H1 (cell line): ENCODE results near the gene HOXB3. TPM values are rescaled to one million over a fixed set of nuclear protein-coding genes. Genes with fewer than 3 reads are reported as not detected.

Experiments
- CTCF ChIA-PET: fragments of 300-600 bp; sonication (Branson Sonifier 250); formaldehyde crosslinking; loops from one replicate; lab custom pipeline; 2021; ENCODE audit not compliant: partially characterized antibody; lab: Charles Lee
- POLR2A ChIA-PET: fragments of 300-600 bp; sonication (Branson Sonifier 250); formaldehyde crosslinking; loops from one replicate; lab custom pipeline; 2021; ENCODE audit warnings: inconsistent platforms; ENCODE audit not compliant: partially characterized antibody; lab: Charles Lee
- DNase-seq, 2 experiments: peaks; one replicate each; pipeline versions ENCODE4 v3.0.0 to v3.0.0-alpha.2; 2010 to 2022; ENCODE audit warnings: low spot score in 2 of 2, low read depth in 1 of 2, mixed read lengths in 1 of 2
- FAIRE-seq: peaks from 2 replicates; lab custom pipeline; 2011; peaks lifted over from hg19 to GRCh38; lab: Jason Lieb, UNC
- H2AFZ ChIP-seq: 2 replicates; pipeline ENCODE4 v1.8.1; 2012; ENCODE audit warnings: low read length, inconsistent platforms
- H2AK5ac ChIP-seq: 2 replicates; pipeline ENCODE4 v1.6.1; 2013; ENCODE audit warnings: low read depth, low read length
- H2BK120ac ChIP-seq: replicated peaks from 2 replicates; pipeline ENCODE3; 2013; ENCODE audit warnings: low read depth, low read length, inconsistent platforms
- H2BK12ac ChIP-seq: 2 replicates; pipeline ENCODE4 v1.6.1; 2013; ENCODE audit warnings: low read depth, low read length
- H2BK15ac ChIP-seq: 2 replicates; pipeline ENCODE4 v1.6.1; 2013; ENCODE audit warnings: low read length
- H2BK20ac ChIP-seq: 2 replicates; pipeline ENCODE4 v1.6.1; 2013; ENCODE audit warnings: low read length
- H2BK5ac ChIP-seq: 2 replicates; pipeline ENCODE4 v1.6.1; 2013; ENCODE audit warnings: low read depth, low read length
- H3K14ac ChIP-seq: 2 replicates; pipeline ENCODE4 v1.6.1; 2013; ENCODE audit warnings: inconsistent platforms; ENCODE audit not compliant: insufficient read length
- H3K18ac ChIP-seq: 2 replicates; pipeline ENCODE4 v1.6.1; 2013; ENCODE audit warnings: low read length; ENCODE audit errors: extremely low read depth
- H3K23ac ChIP-seq: 2 replicates; pipeline ENCODE4 v1.6.1; 2013; ENCODE audit warnings: inconsistent platforms; ENCODE audit not compliant: insufficient read length
- H3K23me2 ChIP-seq: 2 replicates; pipeline ENCODE4 v1.6.1; 2013; ENCODE audit warnings: low read depth, low read length
- H3K27ac ChIP-seq: 2 replicates; pipeline ENCODE4 v1.6.1; 2011; ENCODE audit warnings: low read depth, low read length, inconsistent platforms
- H3K27me3 ChIP-seq, 4 experiments: replicated peaks in 1 of 4; 1 replicate in 1 of 4; 2 replicates in 3 of 4; pipeline versions ENCODE4 v1.6.1 to v1.8.1; 2011 to 2013; ENCODE audit warnings: low read length in 3 of 4, mild to moderate bottlenecking in 3 of 4, inconsistent platforms in 2 of 4, mixed read lengths in 2 of 4, moderate library complexity in 1 of 4; ENCODE audit not compliant: control insufficient read depth in 3 of 4, insufficient read depth in 3 of 4; ENCODE audit errors: extremely low read depth in 1 of 4
- H3K36me3 ChIP-seq, 4 experiments: 2 replicates each; pipeline versions ENCODE4 v1.6.1 to v1.8.1; 2011 to 2013; ENCODE audit warnings: mild to moderate bottlenecking in 4 of 4, low read length in 3 of 4, moderate library complexity in 2 of 4, control low read depth in 1 of 4, inconsistent platforms in 1 of 4; ENCODE audit not compliant: insufficient read depth in 4 of 4, control insufficient read depth in 2 of 4
- H3K4ac ChIP-seq: replicated peaks from 2 replicates; pipeline ENCODE3; 2013; ENCODE audit warnings: low read length, low read depth, mixed read lengths, inconsistent platforms; ENCODE audit not compliant: insufficient read length
- H3K4me1 ChIP-seq, 4 experiments: replicated peaks in 1 of 4; 1 replicate in 1 of 4; 2 replicates in 3 of 4; pipeline versions ENCODE4 v1.6.1 to v1.8.1; 2011 to 2013; ENCODE audit warnings: low read length in 3 of 4, inconsistent platforms in 2 of 4, mixed read lengths in 1 of 4; ENCODE audit not compliant: insufficient read depth in 4 of 4, control insufficient read depth in 3 of 4
- H3K4me2 ChIP-seq, 2 experiments: 2 replicates each; pipeline versions ENCODE4 v1.6.1 to v1.8.1; 2011 to 2013; ENCODE audit warnings: low read depth in 2 of 2, low read length in 2 of 2, control low read depth in 1 of 2, inconsistent platforms in 1 of 2, mild to moderate bottlenecking in 1 of 2; ENCODE audit not compliant: insufficient read depth in 1 of 2
- H3K4me3 ChIP-seq, 4 experiments: fragments of 200-600, 300-600 bp in 1 of 4; sonication (generic), shearing (Covaris generic), sonication (Bioruptor Twin) in 1 of 4; 2 replicates each; pipeline versions ENCODE4 v1.5.1 to v1.8.1; 2011 to 2016; ENCODE audit warnings: low read length in 4 of 4, low read depth in 3 of 4, control low read depth in 2 of 4, inconsistent platforms in 2 of 4, mild to moderate bottlenecking in 2 of 4, mixed read lengths in 1 of 4, moderate library complexity in 1 of 4; ENCODE audit not compliant: insufficient read depth in 2 of 4; ENCODE audit errors: extremely low read depth in 1 of 4
- H3K56ac ChIP-seq: replicated peaks from 2 replicates; pipeline ENCODE3; 2013; ENCODE audit warnings: low read depth, mild to moderate bottlenecking, mixed read lengths, low read length, inconsistent platforms; ENCODE audit not compliant: insufficient read length
- H3K79me1 ChIP-seq: 2 replicates; pipeline ENCODE4 v1.6.1; 2013; ENCODE audit warnings: low read depth, low read length, control low read depth
- H3K79me2 ChIP-seq, 2 experiments: 2 replicates each; pipeline versions ENCODE4 v1.6.1 to v1.8.1; 2012 to 2013; ENCODE audit warnings: low read length in 2 of 2, mild to moderate bottlenecking in 2 of 2, inconsistent platforms in 1 of 2; ENCODE audit not compliant: insufficient read depth in 2 of 2, control insufficient read depth in 1 of 2
- H3K9ac ChIP-seq, 4 experiments: replicated peaks in 1 of 4; 1 replicate in 1 of 4; 2 replicates in 3 of 4; pipeline versions ENCODE4 v1.6.1 to v1.8.1; 2011 to 2013; ENCODE audit warnings: low read depth in 3 of 4, low read length in 3 of 4, control low read depth in 2 of 4, mild to moderate bottlenecking in 2 of 4, moderate library complexity in 2 of 4, inconsistent platforms in 1 of 4; ENCODE audit errors: extremely low read depth in 1 of 4
- H3K9me3 ChIP-seq, 2 experiments: 2 replicates each; pipeline versions ENCODE4 v1.6.1 to v1.8.1; 2012 to 2013; ENCODE audit warnings: mild to moderate bottlenecking in 2 of 2, moderate library complexity in 2 of 2, control low read depth in 1 of 2, inconsistent platforms in 1 of 2, low read depth in 1 of 2, low read length in 1 of 2, mixed read lengths in 1 of 2; ENCODE audit not compliant: insufficient read depth in 2 of 2
- H4K20me1 ChIP-seq, 2 experiments: replicated peaks in 1 of 2; 2 replicates each; pipeline versions ENCODE3 to v1.8.1; 2011 to 2013; ENCODE audit warnings: inconsistent platforms in 2 of 2, low read length in 2 of 2, mild to moderate bottlenecking in 1 of 2; ENCODE audit not compliant: insufficient read depth in 2 of 2, control insufficient read depth in 1 of 2
- H4K5ac ChIP-seq: 2 replicates; pipeline ENCODE4 v1.6.1; 2013; ENCODE audit warnings: low read length, low read depth, mixed read lengths, inconsistent platforms; ENCODE audit not compliant: insufficient read length
- H4K8ac ChIP-seq: 2 replicates; pipeline ENCODE4 v1.8.0; 2013; ENCODE audit warnings: mild to moderate bottlenecking, moderate library complexity, low read length, inconsistent platforms; ENCODE audit not compliant: insufficient read depth; ENCODE audit errors: extremely low read depth
- H4K91ac ChIP-seq: replicated peaks from 2 replicates; pipeline ENCODE3; 2013; ENCODE audit warnings: low read length, mixed read lengths, inconsistent platforms; ENCODE audit not compliant: insufficient read length
- BRCA1 ChIP-seq: IDR thresholded peaks from 2 replicates; pipeline ENCODE4 v1.6.1; 2012; ENCODE audit warnings: low read depth, low read length, improper control_type of control experiment
- CHD2 ChIP-seq: IDR thresholded peaks from 2 replicates; pipeline ENCODE4 v1.6.1; 2012; ENCODE audit warnings: low read length, improper control_type of control experiment
- KDM4A ChIP-seq: IDR thresholded peaks from one replicate; pipeline ENCODE4 v1.7.1; 2012; ENCODE audit warnings: low read depth, mild to moderate bottlenecking, moderate library complexity, low read length, inconsistent platforms; ENCODE audit not compliant: severe bottlenecking
- RNF2 ChIP-seq: fragments of 200-900, 300-1000 bp; sonication (generic); IDR thresholded peaks from 2 replicates; pipeline ENCODE4 v1.7.1; 2016; ENCODE audit warnings: borderline replicate concordance, low read depth, mild to moderate bottlenecking, antibody characterized with exemption, low read length; ENCODE audit not compliant: poor library complexity, severe bottlenecking; ENCODE audit errors: missing control alignments
- SIN3A ChIP-seq, 2 experiments: IDR thresholded peaks in 1 of 2; conservative IDR thresholded peaks in 1 of 2; 2 replicates each; pipeline ENCODE4 v1.6.1; 2011 to 2012; ENCODE audit warnings: low read length in 2 of 2, improper control_type of control experiment in 1 of 2, low read depth in 1 of 2, mild to moderate bottlenecking in 1 of 2
- SUZ12 ChIP-seq: fragments of 200-600 bp; sonication (generic); IDR thresholded peaks from 2 replicates; pipeline ENCODE4 v1.6.1; 2012; ENCODE audit warnings: mild to moderate bottlenecking, inconsistent platforms, low read length, moderate library complexity, mixed read lengths
- WGBS, 2 experiments: shearing (Covaris generic) in 1 of 2; methylation state at CpG; one replicate each; pipeline versions ENCODE4 v1.1.6 to v1.1.7; 2013 to 2015; ENCODE audit warnings: low lambda C conversion rate in 2 of 2, mixed read lengths in 2 of 2, inconsistent platforms in 1 of 2, low coverage in 1 of 2, missing lambda C conversion rate in 1 of 2; ENCODE audit not compliant: insufficient replicate concordance in 2 of 2, insufficient coverage in 1 of 2, insufficient read length in 1 of 2; ENCODE audit errors: extremely low coverage in 1 of 2, missing lambda C conversion rate in 1 of 2; 5-methylcytosine and 5-hydroxymethylcytosine counted together
- polyA plus RNA-seq, 7 experiments: library from polyadenylated mRNA; depleted of rRNA in 3 of 7; stranded (reverse) in 5 of 7; unstranded in 2 of 7; fragments of >200 nt in 5 of 7; fragments of 200-250 nt in 2 of 7; gene quantifications; 1 replicate in 5 of 7; 2 replicates in 1 of 7; 4 replicates in 1 of 7; pipeline versions ENCODE4 v1.2.1 to v1.2.3, GENCODE V29; 2011 to 2013; ENCODE audit warnings: missing spikeins in 2 of 7, mixed read lengths in 2 of 7
- total RNA-seq: library from RNA; stranded (reverse); fragmentation: NEBNext Ultra II Directional; extraction: Animal tissue kit (Norgen Biotek cat#: 25700); gene quantifications from 2 replicates; pipeline ENCODE4 v1.2.1, GENCODE V29; 2021
- TF ChIP-seq, protein P1 (sequence below), 3 experiments: IDR thresholded peaks; 1 replicate in 2 of 3; 2 replicates in 1 of 3; pipeline versions ENCODE4 v1.5.1 to v1.6.1; 2011; ENCODE audit warnings: low read length in 3 of 3, mild to moderate bottlenecking in 3 of 3, inconsistent platforms in 2 of 3, low read depth in 1 of 3, moderate library complexity in 1 of 3; ENCODE audit not compliant: insufficient read depth in 1 of 3; ENCODE audit errors: control extremely low read depth in 1 of 3
- TF ChIP-seq, protein P2 (sequence below): IDR thresholded peaks from 2 replicates; pipeline ENCODE4 v1.6.1; 2012; ENCODE audit warnings: inconsistent platforms

HOXB3 gene
- total and polyA plus RNA-seq, 2 of the 8 experiments (the other 6 are each of a cell fraction or from before 2014, with no cell fraction given) = not detected

DNA sequence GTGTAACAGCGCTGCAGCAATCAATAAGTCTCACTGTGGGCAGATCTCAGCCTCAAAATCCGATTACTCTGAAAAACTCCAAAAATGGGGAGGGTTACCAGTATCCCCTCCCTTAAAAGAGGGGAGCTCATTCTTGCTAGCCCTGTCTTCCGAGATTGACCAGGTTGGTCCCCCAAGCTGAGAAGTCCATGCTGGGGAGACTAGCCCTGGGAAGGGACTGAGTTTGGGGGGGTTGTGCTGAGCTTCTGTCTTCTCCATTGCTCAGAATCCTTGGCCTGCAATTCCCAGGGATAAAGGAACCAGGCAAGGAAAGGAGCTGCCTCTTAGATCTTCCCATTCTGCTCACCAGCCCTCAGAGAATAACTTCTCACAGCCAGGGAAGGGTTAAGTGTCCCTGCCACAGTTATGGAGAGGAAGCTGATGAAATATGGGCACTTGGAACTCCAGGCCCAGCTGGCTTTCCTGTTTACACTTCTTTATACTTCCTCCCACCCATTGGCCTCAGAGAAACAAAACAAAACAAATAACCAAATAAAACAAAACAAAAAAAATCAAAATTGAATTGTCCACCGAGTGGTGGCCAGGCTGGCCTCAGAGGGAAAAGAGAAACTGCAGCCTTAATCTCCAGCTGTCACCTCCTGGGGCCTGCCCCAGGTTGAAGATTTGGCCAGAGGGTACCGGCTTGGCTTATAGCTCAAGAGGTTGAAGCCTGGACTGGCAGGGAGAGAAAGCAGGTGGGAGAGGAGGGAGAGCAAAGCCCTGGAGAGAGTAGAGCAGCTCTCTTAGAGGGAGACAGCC lies 2.6 kb downstream of the HOXB3 start:
- no peak overlapping the region for H2BK12ac ChIP-seq
- TF ChIP-seq KDM4A (no peak), SIN3A (conservative IDR thresholded peaks at IDR 0.05 in 1 of 2, IDR thresholded peaks at IDR 0.05 in 1 of 2; ENCODE audit: low read depth in 1 of 2, low read length in 2 of 2) (no peak), SUZ12 (peak; percentile 35; the same call in 1 of the 2 replicates), CHD2 (no peak), BRCA1 (no peak), RNF2 (peak; percentile 74)
- TF ChIP-seq, protein P1, sequence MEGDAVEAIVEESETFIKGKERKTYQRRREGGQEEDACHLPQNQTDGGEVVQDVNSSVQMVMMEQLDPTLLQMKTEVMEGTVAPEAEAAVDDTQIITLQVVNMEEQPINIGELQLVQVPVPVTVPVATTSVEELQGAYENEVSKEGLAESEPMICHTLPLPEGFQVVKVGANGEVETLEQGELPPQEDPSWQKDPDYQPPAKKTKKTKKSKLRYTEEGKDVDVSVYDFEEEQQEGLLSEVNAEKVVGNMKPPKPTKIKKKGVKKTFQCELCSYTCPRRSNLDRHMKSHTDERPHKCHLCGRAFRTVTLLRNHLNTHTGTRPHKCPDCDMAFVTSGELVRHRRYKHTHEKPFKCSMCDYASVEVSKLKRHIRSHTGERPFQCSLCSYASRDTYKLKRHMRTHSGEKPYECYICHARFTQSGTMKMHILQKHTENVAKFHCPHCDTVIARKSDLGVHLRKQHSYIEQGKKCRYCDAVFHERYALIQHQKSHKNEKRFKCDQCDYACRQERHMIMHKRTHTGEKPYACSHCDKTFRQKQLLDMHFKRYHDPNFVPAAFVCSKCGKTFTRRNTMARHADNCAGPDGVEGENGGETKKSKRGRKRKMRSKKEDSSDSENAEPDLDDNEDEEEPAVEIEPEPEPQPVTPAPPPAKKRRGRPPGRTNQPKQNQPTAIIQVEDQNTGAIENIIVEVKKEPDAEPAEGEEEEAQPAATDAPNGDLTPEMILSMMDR (IDR thresholded peaks at IDR 0.05; ENCODE audit: control extremely low read depth in 1 of 3, insufficient read depth in 1 of 3, low read depth in 1 of 3, low read length in 3 of 3) = no peak
- TF ChIP-seq, protein P2, sequence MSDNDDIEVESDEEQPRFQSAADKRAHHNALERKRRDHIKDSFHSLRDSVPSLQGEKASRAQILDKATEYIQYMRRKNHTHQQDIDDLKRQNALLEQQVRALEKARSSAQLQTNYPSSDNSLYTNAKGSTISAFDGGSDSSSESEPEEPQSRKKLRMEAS = no peak
- no peaks in the 10 kb centered on the region for H3K23me2 ChIP-seq
- no peak overlapping the region for H4K91ac ChIP-seq
- no peak overlapping the region for H4K5ac ChIP-seq
- H3K4me2 ChIP-seq = no peak overlapping the region
- POLR2A ChIA-PET = interaction anchor here (0.6 to 1.6 kb wide), 3 partner anchors 12 to 158 kb away, joined by 3 to 4 read pairs (median 4); no protein-coding TSS in a partner anchor
- H3K56ac ChIP-seq = no peak overlapping the region
- H3K18ac ChIP-seq = no peak overlapping the region
- H3K27me3 ChIP-seq = peaks cover 99 to 100% (median 100%) of the 10 kb centered on the region in 4 experiments
- H2AK5ac ChIP-seq = no peak overlapping the region
- no peaks in the 10 kb centered on the region for H3K79me2 ChIP-seq
- no peak overlapping the region for H2AFZ ChIP-seq
- no peak overlapping the region for H3K23ac ChIP-seq
- no peak overlapping the region for H3K14ac ChIP-seq
- no peak overlapping the region for H3K27ac ChIP-seq
- H3K4me3 ChIP-seq = no peak overlapping the region
- H2BK5ac ChIP-seq = no peak overlapping the region
- H4K20me1 ChIP-seq = peaks cover 23 to 37% of the 10 kb centered on the region in 2 experiments
- no peak for DNase-seq
- no peak overlapping the region for H4K8ac ChIP-seq
- peaks cover 0 to 12% (median 0%) of the 10 kb centered on the region in 4 experiments; a peak in 1 of 8 replicates for H3K36me3 ChIP-seq
- H3K9ac ChIP-seq = no peak overlapping the region
- H3K9me3 ChIP-seq = no peaks in the 10 kb centered on the region; a peak in 1 of 4 replicates
- WGBS, 2 experiments = 17% methylated on average over 5 of the region's 5 CpGs; no CpG with 5 or more reads in 1 of the 2 experiments
- CTCF ChIA-PET = interaction anchor here (0.7 to 4.7 kb wide), 23 partner anchors 9 to 372 kb away, joined by 3 to 24 read pairs (median 5); no protein-coding TSS in a partner anchor
- no peak overlapping the region for H2BK15ac ChIP-seq
- no peak overlapping the region for H2BK120ac ChIP-seq
- no peak overlapping the region for H3K4ac ChIP-seq
- no peak overlapping the region for H2BK20ac ChIP-seq
- H3K4me1 ChIP-seq = peaks cover 0 to 3% (median 0%) of the 10 kb centered on the region in 4 experiments; a peak in 3 of 7 replicates
- no peaks in the 10 kb centered on the region for H3K79me1 ChIP-seq
- no peak for FAIRE-seq
